GM12874 (cell line): ENCODE results near the gene ANKRD23.

ENCODE experiments used
- CTCF ChIP-seq: IDR thresholded peaks from 2 replicates; pipeline ENCODE4 v1.5.1; 2011; ENCODE audit warnings: low read depth, mild to moderate bottlenecking, control low read depth, low read length, moderate library complexity; ENCODE audit not compliant: insufficient read depth

ANKRD23 gene

GRCh38 chr2:96844405-96844808, 586 bp upstream of the ANKRD23 start:
- no peak for TF ChIP-seq CTCF

- no peak for TF ChIP-seq CTCF
These were observed 1.2 kb downstream of the ANKRD23 start for GRCh38 chr2:96842600-96842999.

- TF ChIP-seq CTCF: no peak
These were observed 1.9 kb downstream of the ANKRD23 start for GRCh38 chr2:96841701-96842495.

GRCh38 chr2:96839875-96840850, 3.7 kb downstream of the ANKRD23 start:
- no peak for TF ChIP-seq CTCF

DNA sequence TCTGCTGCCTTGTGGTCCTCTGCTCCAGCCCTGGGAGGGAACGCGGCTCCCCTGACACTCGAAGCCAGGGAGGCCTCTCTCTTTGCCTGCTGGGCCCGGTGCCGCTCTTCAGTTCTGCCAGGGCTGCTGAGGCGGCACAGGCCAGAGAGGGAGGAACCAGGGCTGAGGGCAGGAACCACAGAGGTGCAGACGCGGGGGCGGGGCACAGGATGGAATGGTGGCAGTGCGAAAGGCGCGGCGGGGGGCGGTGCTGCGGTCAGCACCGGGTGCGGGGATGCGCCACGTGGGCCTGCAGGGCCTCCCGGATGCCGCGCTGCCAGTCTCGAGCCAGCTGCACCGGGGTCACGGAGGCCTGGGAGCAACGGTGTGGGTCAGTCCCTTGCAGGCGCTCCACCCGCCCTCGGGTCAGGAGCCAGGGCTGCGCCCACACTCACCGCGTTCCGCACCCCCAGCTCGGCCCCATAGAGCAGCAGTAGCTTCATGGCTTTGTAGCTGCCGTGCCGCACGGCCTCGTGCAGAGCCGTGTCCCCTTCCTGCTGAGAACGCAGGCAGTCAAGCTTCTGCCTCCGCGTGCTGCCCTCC, 4.4 kb downstream of the ANKRD23 start:
- no peak for TF ChIP-seq CTCF

DNA sequence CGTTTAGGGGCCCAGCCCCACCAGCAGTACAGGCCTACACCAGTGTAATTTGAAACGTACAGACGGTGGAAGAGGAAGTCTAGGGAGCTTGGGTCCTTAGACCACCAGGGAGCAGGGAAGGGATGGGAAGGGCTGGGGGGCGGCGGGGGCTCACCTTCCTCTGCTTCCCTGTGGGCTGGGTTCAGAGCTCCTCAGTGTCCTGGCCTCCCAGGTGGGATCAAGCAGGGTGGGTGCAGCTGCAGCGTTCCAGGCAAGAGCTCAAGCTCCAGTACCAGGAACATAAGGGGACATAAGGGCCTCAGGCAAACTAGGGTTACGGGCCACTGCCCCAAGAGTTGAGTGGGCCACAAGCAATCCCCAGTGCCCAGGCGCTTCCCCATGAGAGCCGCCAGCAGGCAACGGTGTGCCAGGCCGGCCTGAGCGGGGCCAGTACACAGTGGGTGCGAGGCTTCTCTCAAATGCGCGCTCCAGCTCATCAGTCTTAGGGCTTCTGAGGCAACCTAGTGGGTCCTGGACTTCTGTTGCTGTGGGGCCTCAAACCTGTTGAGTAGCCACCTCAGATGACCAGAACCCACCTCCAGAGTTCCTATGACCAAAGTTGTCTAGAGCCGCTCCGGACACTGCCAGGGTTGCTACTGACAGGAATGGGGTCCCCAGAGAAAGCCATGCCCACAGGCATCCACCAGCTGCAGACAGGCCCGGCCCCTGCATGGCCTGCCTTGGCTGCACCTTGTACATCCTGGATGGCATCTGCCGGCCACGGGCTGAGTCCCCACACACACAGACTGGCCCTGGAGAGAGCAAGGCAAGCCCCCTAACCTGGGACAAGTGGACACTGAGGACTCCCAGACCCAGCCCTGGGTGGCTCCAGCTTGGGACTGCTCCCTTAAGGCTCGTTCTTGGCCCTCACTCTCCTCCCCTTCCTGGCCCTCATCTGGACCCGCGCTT, 5.2 kb downstream of the ANKRD23 start:
- no peak for TF ChIP-seq CTCF
